Left lobe of liver (tissue), 2 donors: ENCODE measurements around the gene ZNF346. TPM values are rescaled to one million over a fixed set of nuclear protein-coding genes. Genes with fewer than 3 reads are reported as not detected.

Experiments used
- ATAC-seq: fragments of 200-7000 bp; cut with Tn5 transposase; one replicate; pipeline ENCODE4 v1.9.1; 2020; ENCODE audit warnings: mild to moderate bottlenecking, moderate library complexity
- DNase-seq: peaks from one replicate; pipeline ENCODE4 v3.0.0-alpha.2; 2020; ENCODE audit warnings: low spot score
- total RNA-seq: library from RNA; stranded (reverse); gene quantifications from one replicate; pipeline ENCODE4 v1.2.1, GENCODE V29; 2021
- donor health status: DM: no; HTN: no; CAD: no; lungs with moderate emphysema.
- donor health status: DM: no; HTN: yes; CAD: no.

ZNF346 gene
- total RNA-seq, 1 donor from 2014 or later = 5.4 TPM

DNA sequence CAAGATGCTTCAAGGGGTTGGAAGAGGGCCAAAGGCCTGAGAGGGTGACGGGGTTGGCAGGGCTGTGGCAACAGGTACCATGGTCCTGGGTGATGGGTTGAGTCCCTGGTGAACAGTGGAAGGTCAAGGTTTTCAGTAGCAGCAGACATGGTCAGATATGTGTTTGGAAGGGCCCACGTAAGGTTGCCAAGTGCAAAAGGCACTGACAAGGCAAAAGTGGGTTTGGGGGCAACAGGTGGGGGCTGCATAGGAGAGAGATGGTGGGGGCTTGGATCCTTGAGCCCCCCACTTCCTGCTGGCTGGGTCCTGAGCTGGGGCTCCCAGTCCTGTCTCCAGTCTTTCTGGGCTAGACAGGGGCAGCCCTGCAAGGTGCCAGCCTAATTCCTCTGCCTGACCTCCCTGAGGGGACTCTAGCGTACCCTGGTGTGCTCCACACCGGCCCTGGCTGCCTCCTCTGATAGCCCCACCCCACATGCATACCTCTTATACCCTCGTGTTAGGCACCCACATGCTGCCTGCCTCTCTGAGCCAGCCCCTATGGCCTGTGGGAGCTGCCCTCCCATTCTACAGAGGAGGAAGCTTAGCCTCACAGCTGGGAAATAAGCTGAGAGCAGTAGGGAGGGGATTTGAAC is 90.2 kb downstream of the ZNF346 start:
- ATAC-seq (no peak), DNase-seq (no peak)

DNA sequence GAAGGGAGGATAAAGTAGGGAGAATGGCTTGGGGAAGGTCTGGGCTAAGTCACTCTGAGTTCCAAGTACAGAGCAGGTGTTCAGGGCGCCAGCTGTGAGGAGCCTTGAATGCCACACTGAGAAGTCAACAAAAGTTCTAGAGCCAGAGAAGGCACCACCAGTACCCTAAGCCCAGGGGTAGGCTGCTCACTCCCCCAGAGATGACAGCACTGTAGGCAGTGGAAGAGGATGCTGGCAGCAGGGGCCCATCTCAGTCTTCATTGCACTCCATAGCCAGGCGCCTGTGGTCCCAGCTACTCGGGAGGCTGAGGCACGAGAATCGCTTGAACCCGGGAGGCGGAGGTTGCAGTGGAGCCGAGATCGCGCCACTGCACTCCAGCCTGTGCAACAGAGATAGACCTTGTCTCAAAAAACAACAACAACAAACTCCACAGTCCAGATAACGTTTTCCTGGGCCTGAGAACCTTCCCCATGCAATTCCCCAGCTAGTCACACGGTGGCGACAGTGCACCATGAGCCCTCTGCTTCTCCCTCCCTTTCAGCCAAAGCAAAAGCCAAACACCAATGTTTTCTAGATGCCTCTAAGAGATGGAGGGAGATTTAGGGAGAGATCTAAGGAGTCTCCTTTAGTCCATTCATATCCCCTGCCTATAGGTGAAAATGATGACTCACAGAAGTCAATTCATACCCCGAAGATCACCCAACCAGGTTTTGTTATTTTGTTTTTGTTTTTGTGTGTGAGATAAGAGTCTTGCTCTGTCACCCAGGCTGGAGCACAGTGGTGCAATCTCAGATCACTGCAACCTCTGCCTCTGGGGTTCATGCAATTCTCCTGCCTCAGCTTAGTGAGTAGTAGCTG is 91.3 kb downstream of the ZNF346 start:
- DNase-seq (peak; percentile 78), ATAC-seq (peak; percentile 81)

GRCh38 chr5:177116631-177117373 is 94.3 kb downstream of the ZNF346 start:
- DNase-seq (peak; percentile 81), ATAC-seq (peak; percentile 69)

DNA sequence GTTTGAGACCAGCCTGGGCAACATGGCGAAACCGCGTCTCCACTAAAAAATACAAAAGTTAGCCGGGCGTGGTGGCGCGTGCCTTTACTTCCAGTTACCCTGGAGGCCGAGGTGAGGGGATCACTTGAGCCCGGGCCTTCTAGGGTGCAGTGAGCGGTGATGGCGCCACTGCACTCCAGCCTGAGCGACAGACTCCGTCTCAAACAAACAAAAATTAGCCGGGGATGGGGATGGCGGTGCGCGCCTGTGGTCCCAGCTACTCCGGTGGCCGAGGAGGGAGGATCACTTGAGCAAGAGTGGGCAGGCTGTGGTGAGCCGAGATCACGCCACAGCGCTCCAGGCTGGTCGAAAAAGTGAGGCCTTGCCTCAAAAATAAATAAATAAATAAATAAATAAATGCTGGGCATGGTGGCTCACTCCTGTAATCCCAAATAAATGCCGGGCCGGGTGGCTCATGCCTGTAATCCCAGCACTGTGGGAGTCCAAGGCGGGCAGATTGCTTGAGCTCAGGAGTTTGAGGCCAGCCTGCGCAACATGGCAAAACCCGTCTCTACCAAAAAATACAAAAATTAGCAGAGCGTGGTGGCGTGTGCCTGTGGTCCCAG is 95.0 kb downstream of the ZNF346 start:
- no peak for DNase-seq
- no peak for ATAC-seq

GRCh38 chr5:177122566-177122965 is 100.1 kb downstream of the ZNF346 start:
- DNase-seq = no peak

GRCh38 chr5:177123789-177124485 is 101.4 kb downstream of the ZNF346 start:
- ATAC-seq = no peak
- DNase-seq = no peak

More at GRCh38 chr5:177122566-177122965, 100.1 kb downstream of the ZNF346 start:
- no peak for ATAC-seq

- ATAC-seq (no peak), DNase-seq (no peak)
These were observed 102.0 kb downstream of the ZNF346 start for GRCh38 chr5:177124486-177124991.

GRCh38 chr5:177126771-177127170 is 104.3 kb downstream of the ZNF346 start:
- DNase-seq = no peak
- ATAC-seq = no peak

DNA sequence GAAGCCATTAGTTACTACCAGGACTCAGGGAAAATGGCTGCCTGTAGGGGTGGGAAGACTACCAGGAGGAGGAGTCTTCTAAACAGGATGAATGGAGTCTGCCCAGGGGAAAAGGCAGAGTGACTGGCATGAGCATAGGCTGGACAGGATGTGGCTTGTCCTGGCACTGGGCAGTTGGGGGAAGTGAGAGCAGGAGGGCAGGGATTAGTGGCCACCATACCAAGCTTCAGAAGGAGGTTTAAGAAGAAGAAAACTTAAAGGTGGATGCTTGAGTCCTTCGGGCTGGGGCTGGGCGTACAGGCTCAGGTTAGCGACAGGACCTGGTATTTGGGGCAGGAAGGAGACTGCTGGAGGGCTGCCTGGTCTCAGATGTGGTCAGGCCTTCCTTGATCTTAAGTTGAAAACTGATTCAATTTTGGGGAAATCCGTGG is 106.1 kb downstream of the ZNF346 start:
- no peak for DNase-seq
- no peak for ATAC-seq

- DNase-seq = no peak
- no peak for ATAC-seq
These were observed 107.9 kb downstream of the ZNF346 start for GRCh38 chr5:177130211-177131018.

Other genes starting within 250 kb of the ZNF346 start
- gene UNC5A, start 212.1 kb upstream of the ZNF346 start, total RNA-seq = not detected
- gene HK3, start 123.3 kb upstream of the ZNF346 start, total RNA-seq = 10.6 TPM
- gene UIMC1, start 15.9 kb upstream of the ZNF346 start, total RNA-seq = 10.1 TPM
- gene FGFR4, start 64.2 kb downstream of the ZNF346 start, total RNA-seq = 89.8 TPM
- 30.4 TPM for gene NSD1, start 111.1 kb downstream of the ZNF346 start, total RNA-seq